Vagina (tissue), 2 donors: ENCODE measurements around the gene GNG14.

ENCODE experiments used
- POLR2A ChIP-seq, 2 donors: fragments of 450-650 bp; IDR thresholded peaks; one replicate each; pipeline ENCODE4 v1.6.1; 2017; ENCODE audit warnings: antibody characterized with exemption in 2 of 2, mild to moderate bottlenecking in 2 of 2, moderate library complexity in 2 of 2
- TF ChIP-seq, protein P1 (sequence below), 3 experiments: fragments of 450-650 bp in 2 of 3; fragments of 200-600 bp in 1 of 3; sonication (generic) in 1 of 3; IDR thresholded peaks; one replicate each; pipeline ENCODE4 v1.5.1; 2017 to 2019; ENCODE audit warnings: antibody characterized with exemption in 3 of 3, mild to moderate bottlenecking in 2 of 3, moderate library complexity in 2 of 3

DNA sequence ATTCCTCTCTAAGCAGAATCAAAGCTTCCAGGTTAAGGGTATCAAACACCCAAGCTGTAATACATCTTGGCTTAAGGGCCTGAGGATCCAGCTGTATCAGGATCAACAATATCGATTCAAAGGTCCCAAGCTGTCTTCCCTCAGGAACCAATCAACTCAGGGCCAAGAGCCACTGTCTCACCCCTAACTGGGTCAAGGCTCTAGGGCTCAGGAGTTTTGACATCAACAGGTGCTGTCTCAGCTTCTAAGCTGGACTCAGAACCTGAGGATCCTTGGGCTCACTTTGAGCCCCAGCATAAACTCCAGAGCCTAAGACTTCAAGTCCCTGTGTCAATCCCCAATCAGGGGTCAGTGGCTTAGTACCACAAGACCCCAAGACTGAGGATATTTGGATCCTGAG lies 7.7 kb downstream of the GNG14 start:
- TF ChIP-seq, protein P1, sequence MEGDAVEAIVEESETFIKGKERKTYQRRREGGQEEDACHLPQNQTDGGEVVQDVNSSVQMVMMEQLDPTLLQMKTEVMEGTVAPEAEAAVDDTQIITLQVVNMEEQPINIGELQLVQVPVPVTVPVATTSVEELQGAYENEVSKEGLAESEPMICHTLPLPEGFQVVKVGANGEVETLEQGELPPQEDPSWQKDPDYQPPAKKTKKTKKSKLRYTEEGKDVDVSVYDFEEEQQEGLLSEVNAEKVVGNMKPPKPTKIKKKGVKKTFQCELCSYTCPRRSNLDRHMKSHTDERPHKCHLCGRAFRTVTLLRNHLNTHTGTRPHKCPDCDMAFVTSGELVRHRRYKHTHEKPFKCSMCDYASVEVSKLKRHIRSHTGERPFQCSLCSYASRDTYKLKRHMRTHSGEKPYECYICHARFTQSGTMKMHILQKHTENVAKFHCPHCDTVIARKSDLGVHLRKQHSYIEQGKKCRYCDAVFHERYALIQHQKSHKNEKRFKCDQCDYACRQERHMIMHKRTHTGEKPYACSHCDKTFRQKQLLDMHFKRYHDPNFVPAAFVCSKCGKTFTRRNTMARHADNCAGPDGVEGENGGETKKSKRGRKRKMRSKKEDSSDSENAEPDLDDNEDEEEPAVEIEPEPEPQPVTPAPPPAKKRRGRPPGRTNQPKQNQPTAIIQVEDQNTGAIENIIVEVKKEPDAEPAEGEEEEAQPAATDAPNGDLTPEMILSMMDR (IDR thresholded peaks at IDR 0.05) = no peak
- TF ChIP-seq POLR2A (IDR thresholded peaks at IDR 0.05) = no peak
